Measurements from ENCODE around the gene CDH9. TPM values are rescaled to one million over a fixed set of nuclear protein-coding genes. Genes with fewer than 3 reads are reported as not detected.

CDH9 gene, protein sequence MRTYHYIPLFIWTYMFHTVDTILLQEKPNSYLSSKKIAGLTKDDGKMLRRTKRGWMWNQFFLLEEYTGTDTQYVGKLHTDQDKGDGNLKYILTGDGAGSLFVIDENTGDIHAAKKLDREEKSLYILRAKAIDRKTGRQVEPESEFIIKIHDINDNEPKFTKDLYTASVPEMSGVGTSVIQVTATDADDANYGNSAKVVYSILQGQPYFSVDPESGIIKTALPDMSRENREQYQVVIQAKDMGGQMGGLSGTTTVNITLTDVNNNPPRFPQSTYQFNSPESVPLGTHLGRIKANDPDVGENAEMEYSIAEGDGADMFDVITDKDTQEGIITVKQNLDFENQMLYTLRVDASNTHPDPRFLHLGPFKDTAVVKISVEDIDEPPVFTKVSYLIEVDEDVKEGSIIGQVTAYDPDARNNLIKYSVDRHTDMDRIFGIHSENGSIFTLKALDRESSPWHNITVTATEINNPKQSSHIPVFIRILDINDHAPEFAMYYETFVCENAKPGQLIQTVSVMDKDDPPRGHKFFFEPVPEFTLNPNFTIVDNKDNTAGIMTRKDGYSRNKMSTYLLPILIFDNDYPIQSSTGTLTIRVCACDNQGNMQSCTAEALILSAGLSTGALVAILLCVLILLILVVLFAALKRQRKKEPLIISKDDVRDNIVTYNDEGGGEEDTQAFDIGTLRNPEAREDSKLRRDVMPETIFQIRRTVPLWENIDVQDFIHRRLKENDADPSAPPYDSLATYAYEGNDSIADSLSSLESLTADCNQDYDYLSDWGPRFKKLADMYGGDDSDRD
- total RNA-seq = not detected in 2 replicates

DNA sequence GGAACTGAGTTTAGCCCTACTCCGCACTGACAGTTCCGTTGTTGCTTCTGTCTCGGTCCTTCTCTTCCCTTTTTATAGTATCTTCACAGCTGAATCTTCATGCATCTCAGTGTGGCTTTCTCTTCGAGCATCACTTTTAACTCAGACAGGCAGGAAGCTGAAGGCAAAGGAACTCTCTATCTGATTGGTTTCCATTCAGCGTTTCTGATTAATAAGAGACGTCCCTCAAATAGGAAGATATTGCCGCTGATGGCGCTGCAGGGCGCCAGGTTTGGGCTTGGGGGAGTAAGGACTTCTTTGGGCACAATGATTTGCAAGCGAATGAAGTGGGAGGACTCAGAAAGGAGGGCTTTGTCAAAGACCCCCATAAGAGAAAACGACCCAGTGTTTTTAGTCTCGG, at the start of gene CDH9:
Gene CDH9 (minus strand): TSS at position 111 of the 400 bp plus-strand sequence. CDS start 50,253 bp downstream, outside the sequence.
- intact Hi-C loops (cut with micrococcal nuclease) = no loop called here
- H3K4me1 Mint-ChIP-seq (ENCODE audit: low read depth) = no peaks in the 10 kb centered on the region
- H3K27ac Mint-ChIP-seq = no peak within 1 kb of the TSS
- no peaks in the 10 kb centered on the region for H3K36me3 Mint-ChIP-seq (ENCODE audit: low read depth)
- peaks cover 6% of the 10 kb centered on the region for H3K9me3 Mint-ChIP-seq
- H3K27me3 Mint-ChIP-seq (ENCODE audit: insufficient read depth) = no peaks in the 10 kb centered on the region
- no peak for DNase-seq (ENCODE audit: low spot score)
- no peak within 1 kb of the TSS for H3K4me3 Mint-ChIP-seq

DNA sequence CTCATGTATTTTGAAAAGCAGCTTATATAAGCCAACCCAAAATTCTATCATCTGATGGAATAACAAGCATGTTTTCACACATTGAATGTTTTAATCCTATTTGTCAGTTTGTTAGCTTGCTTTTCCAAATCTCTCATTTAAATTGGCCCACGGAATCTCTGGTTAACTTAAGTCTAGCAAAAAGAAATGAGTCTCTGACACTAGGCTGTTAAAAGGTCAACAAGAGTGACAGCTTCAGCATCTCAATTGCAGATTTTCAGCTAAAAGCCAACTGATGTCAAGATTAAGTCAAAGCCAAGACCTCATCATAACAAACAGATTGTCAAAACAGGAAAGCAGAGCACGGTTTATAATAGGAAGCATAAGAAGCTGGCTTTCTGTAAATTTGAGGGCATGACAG, 49.4 kb upstream of the CDH9 start:
- Mint-ChIP-seq H3K4me1 (ENCODE audit: low read depth) (no peaks in the 10 kb centered on the region), H3K9me3 (peaks cover 6% of the 10 kb centered on the region), H3K27me3 (ENCODE audit: insufficient read depth) (no peaks in the 10 kb centered on the region), H3K36me3 (ENCODE audit: low read depth) (no peaks in the 10 kb centered on the region), H3K27ac (no peak overlapping the region), H3K4me3 (no peak overlapping the region)
- intact Hi-C loops (cut with micrococcal nuclease) = no loop called here
- no peak for DNase-seq (ENCODE audit: low spot score)

DNA sequence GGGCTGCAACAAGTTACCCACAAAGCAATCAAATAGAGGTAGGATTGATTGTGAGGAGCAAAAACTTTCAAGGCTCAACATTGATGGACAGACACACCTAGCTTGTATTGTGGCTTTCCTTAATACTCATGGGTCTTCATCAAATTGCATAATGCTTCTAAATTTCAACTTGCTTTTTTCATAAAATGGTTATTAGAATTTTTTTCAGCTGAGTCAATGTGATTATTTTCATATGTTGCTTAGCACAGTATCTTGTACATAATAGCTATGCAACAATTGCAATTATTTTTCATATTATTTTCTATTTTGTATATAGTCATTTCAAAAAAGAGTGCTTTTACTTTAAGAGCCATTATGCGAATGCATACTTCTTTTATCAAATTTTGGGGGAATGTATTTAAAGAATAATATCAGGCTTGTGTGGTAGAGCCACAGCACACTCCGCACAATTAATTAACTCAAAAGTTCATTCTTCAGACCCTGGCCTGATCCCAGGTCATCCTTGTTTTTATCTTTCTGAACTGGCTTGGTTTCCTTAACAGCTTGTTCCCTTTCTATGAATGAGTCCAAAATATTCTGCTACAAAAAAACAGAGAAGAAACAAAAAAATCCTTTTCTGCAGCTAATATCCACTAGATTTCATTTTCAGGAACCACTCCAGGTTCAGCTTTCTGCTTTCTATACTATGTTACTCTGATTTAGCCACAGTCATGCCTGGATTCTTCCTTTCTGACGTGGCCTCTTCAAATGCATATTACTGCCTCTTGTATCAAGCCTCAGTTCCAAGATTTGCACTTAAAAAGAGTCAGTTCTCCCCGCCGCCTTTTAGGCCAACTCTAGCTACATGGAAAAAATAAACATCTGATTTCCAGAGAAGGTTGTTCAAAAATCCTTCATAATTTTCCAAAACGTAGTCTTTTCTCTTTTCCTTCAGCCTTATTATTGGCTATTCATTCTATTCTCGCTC, 45.3 kb upstream of the CDH9 start:
- intact Hi-C loops (cut with micrococcal nuclease) = no loop called here
- H3K4me3 Mint-ChIP-seq = no peak overlapping the region
- H3K9me3 Mint-ChIP-seq = peaks cover 12% of the 10 kb centered on the region
- H3K36me3 Mint-ChIP-seq (ENCODE audit: low read depth) = no peaks in the 10 kb centered on the region
- no peak for DNase-seq (ENCODE audit: low spot score)
- no peak overlapping the region for H3K27ac Mint-ChIP-seq
- no peaks in the 10 kb centered on the region for H3K4me1 Mint-ChIP-seq (ENCODE audit: low read depth)
- H3K27me3 Mint-ChIP-seq (ENCODE audit: insufficient read depth) = no peaks in the 10 kb centered on the region

DNA sequence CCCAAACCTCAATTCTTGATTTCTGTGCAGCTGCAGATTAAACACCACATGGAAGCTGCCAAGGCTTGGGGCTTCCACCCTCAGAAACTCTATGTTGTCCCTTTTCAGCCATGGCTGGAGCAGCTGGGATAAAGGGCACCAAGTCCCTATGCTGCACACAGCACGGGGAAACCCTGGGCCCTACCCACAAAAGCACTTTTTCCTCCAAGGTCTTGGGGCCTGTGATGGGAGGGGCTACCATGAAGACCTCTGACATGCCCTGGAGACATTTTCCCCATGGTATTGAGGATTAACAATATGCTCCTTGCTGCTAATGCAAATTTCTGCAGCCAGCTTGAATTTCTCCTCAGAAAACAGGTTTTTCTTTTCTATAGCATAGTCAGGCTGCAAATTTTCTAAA, 41.8 kb upstream of the CDH9 start:
- H3K9me3 Mint-ChIP-seq = peaks cover 17% of the 10 kb centered on the region
- intact Hi-C loops (cut with micrococcal nuclease) = no loop called here

DNA sequence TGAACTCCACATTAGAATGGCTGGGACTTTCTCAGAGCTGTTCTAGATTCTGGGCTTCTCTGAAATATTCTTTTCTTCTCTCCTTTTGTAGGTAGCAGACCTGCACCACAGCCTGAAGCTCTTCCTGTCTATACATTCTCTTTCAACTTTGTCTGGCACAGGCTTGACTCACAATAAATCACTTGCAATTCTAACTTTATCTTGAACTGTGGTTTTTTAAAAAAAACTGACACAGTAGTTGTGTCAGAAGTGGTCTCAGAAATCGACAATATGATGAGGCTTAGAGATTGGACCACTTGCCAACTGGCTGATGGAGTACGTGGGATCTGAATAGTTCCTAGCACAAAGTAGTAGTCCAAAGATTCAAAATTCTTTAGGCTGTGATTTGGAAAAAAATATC, 24.1 kb upstream of the CDH9 start:
- Mint-ChIP-seq H3K4me3 (no peak overlapping the region), H3K27ac (no peak overlapping the region), H3K27me3 (ENCODE audit: insufficient read depth) (no peaks in the 10 kb centered on the region), H3K36me3 (ENCODE audit: low read depth) (no peaks in the 10 kb centered on the region), H3K4me1 (ENCODE audit: low read depth) (no peaks in the 10 kb centered on the region), H3K9me3 (peaks cover 23% of the 10 kb centered on the region)
- intact Hi-C loops (cut with micrococcal nuclease) = no loop called here
- DNase-seq (ENCODE audit: low spot score) = no peak

More for the DNA sequence above, 41.8 kb upstream of the CDH9 start:
- Mint-ChIP-seq H3K4me1 (ENCODE audit: low read depth) (no peaks in the 10 kb centered on the region), H3K4me3 (no peak overlapping the region), H3K27me3 (ENCODE audit: insufficient read depth) (no peaks in the 10 kb centered on the region), H3K27ac (no peak overlapping the region), H3K36me3 (ENCODE audit: low read depth) (no peaks in the 10 kb centered on the region)
- DNase-seq (ENCODE audit: low spot score) = no peak

DNA sequence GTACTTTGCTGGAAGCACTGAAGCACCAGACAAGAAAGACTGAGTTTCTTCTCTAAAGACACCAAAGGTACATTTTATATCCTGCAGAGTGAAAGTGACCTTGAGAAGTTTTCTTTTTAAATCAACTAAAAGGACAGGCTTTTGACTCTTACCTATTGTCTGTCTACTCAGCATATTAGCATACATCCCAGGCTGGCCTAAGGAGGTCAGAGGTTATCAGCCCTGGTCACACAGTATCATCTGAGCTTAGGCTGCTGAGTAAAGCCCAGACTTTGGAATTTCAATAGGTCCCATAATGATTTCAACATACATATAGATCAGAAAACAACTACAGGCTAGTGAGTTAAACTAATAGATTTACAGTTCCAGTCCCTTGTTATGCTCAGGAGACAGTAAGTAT, 10.1 kb upstream of the CDH9 start:
- Mint-ChIP-seq H3K4me1 (ENCODE audit: low read depth) (no peaks in the 10 kb centered on the region), H3K27me3 (ENCODE audit: insufficient read depth) (no peaks in the 10 kb centered on the region), H3K4me3 (no peak overlapping the region), H3K36me3 (ENCODE audit: low read depth) (no peaks in the 10 kb centered on the region), H3K9me3 (peaks cover 17% of the 10 kb centered on the region), H3K27ac (no peak overlapping the region)
- intact Hi-C loops (cut with micrococcal nuclease) = no loop called here
- no peak for DNase-seq (ENCODE audit: low spot score)

DNA sequence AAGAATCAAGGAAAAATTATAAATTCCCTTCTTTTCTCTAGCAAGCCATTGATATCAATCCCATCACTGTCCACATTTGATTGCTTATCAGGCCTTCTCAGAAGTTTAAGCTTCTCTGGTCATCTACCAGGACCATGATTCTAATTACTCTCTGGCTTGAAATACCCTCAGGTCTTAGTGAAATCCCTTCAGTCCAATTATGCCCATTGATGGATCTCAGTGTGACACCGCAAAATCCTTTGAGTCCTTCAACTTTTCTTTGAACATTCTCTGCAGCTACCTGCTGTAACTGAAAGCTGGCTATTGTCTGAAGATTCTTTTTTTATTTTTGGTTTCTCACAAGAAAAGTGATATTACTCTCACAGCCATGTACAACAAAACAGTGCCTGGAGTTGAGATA, 3.0 kb upstream of the CDH9 start:
- no peaks in the 10 kb centered on the region for H3K4me1 Mint-ChIP-seq (ENCODE audit: low read depth)

DNA sequence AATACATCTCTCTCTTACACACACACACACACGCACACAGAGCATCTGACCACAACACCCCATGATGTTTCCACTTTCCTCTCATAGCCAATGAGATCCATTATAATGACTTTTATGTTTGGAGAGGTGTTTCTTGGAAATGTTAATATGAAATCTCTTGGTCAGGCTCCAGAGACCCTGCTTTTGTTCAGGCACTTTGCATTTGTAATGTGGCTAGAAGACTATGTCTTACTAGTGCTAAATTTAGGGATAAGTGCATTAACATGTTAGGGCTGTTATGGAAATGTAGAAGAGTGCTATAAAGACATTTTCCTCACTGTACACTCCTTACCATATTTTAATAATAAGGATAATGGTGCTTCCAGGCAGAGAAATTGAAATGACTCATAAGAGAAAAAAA, 3.8 kb downstream of the CDH9 start:
- H3K27ac Mint-ChIP-seq = no peak overlapping the region
- no peaks in the 10 kb centered on the region for H3K4me1 Mint-ChIP-seq (ENCODE audit: low read depth)
- no peak for DNase-seq (ENCODE audit: low spot score)
- peaks cover 6% of the 10 kb centered on the region for H3K9me3 Mint-ChIP-seq
- no peaks in the 10 kb centered on the region for H3K36me3 Mint-ChIP-seq (ENCODE audit: low read depth)
- H3K27me3 Mint-ChIP-seq (ENCODE audit: insufficient read depth) = no peaks in the 10 kb centered on the region
- H3K4me3 Mint-ChIP-seq = no peak overlapping the region
- intact Hi-C loops (cut with micrococcal nuclease) = no loop called here

More for the DNA sequence above, 3.0 kb upstream of the CDH9 start:
- no peaks in the 10 kb centered on the region for H3K27me3 Mint-ChIP-seq (ENCODE audit: insufficient read depth)
- intact Hi-C loops (cut with micrococcal nuclease) = no loop called here
- H3K36me3 Mint-ChIP-seq (ENCODE audit: low read depth) = no peaks in the 10 kb centered on the region
- no peak overlapping the region for H3K4me3 Mint-ChIP-seq
- peaks cover 10% of the 10 kb centered on the region for H3K9me3 Mint-ChIP-seq
- H3K27ac Mint-ChIP-seq = no peak overlapping the region
- no peak for DNase-seq (ENCODE audit: low spot score)

DNA sequence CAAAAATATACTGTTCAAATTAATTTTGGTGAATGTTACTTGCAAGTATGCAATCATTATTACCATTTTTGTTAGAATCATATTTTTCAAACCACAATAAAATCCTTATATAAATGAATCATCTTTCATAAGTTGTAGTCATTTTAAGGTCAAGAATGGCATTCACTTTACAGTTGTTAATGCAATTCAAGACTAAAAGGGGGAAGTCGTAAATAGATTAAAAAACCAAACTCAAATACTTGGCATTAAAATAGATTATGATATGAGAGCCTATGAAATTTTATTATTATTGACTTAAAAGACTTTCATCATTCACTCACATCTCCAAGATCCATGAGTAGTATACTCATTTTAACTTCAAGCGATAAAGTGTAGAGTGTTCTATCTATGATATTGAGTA, 11.6 kb downstream of the CDH9 start:
- Mint-ChIP-seq H3K4me3 (no peak overlapping the region), H3K9me3 (peaks cover 8% of the 10 kb centered on the region), H3K36me3 (ENCODE audit: low read depth) (no peaks in the 10 kb centered on the region), H3K27ac (no peak overlapping the region), H3K4me1 (ENCODE audit: low read depth) (no peaks in the 10 kb centered on the region), H3K27me3 (ENCODE audit: insufficient read depth) (no peaks in the 10 kb centered on the region)
- no peak for DNase-seq (ENCODE audit: low spot score)
- intact Hi-C loops (cut with micrococcal nuclease) = no loop called here

DNA sequence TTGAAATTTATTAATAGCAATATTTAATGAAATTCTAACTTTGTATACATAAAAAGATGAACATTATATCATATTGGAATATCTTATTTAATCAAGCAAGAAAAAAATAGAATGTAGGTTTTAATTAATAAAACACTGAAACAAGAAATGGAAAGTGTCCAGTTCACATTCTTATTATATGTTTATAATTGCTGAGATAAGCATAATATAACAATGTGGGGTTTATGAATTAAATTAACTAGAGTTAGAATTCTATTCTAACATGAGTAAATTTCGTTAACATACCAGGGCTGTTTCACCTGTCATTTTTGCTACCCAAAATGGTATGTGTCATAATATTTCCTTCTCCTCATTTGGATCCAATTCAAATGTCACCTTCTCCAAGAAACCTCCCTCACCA, 12.3 kb downstream of the CDH9 start:
- intact Hi-C loops (cut with micrococcal nuclease) = no loop called here
- Mint-ChIP-seq H3K4me1 (ENCODE audit: low read depth) (no peaks in the 10 kb centered on the region), H3K9me3 (peaks cover 8% of the 10 kb centered on the region), H3K27me3 (ENCODE audit: insufficient read depth) (no peaks in the 10 kb centered on the region), H3K36me3 (ENCODE audit: low read depth) (no peaks in the 10 kb centered on the region), H3K4me3 (no peak overlapping the region), H3K27ac (no peak overlapping the region)
- no peak for DNase-seq (ENCODE audit: low spot score)

DNA sequence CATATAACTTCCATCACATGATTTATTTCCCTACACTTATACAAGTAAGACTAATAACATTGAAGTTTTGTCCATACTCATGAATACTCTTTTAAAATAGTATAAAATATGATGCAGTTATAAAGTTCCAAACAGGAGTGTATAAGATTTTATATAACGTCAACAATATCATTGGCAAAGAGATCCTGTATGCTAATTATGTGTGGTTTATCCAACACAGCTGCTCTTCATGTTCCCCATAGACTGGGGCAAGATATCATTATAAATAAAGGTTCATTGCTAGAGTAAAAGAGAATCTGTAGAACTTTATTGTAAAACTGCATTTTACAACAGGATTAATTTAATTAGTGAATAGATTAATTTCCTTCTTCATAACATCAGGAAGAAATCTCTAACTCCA, 16.9 kb downstream of the CDH9 start:
- Mint-ChIP-seq H3K4me3 (no peak overlapping the region), H3K27ac (no peak overlapping the region), H3K27me3 (ENCODE audit: insufficient read depth) (no peaks in the 10 kb centered on the region), H3K4me1 (ENCODE audit: low read depth) (no peaks in the 10 kb centered on the region), H3K36me3 (ENCODE audit: low read depth) (no peaks in the 10 kb centered on the region), H3K9me3 (peaks cover 8% of the 10 kb centered on the region)
- intact Hi-C loops (cut with micrococcal nuclease) = no loop called here
- no peak for DNase-seq (ENCODE audit: low spot score)

DNA sequence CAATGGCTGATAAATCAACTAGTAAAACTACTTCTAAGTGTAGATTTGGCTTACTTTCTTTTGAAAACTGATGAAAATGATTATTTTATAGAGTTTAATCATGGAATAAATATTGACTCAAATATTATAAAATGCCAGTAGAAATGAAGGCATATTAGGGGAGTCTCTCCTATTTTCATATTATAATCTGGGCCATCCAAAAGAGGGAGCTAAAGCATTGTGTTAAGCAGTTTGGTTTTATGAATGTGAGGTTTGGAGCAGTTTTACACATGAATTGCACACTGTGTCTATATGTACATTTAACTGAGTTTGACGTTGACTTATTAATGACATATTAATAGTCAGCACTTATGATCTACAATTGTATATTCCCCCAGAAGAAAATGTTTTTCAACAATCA, 17.4 kb downstream of the CDH9 start:
- H3K27ac Mint-ChIP-seq = no peak overlapping the region
- no peak for DNase-seq (ENCODE audit: low spot score)
- intact Hi-C loops (cut with micrococcal nuclease) = no loop called here
- H3K36me3 Mint-ChIP-seq (ENCODE audit: low read depth) = no peaks in the 10 kb centered on the region
- H3K9me3 Mint-ChIP-seq = peaks cover 8% of the 10 kb centered on the region
- H3K4me3 Mint-ChIP-seq = no peak overlapping the region
- no peaks in the 10 kb centered on the region for H3K4me1 Mint-ChIP-seq (ENCODE audit: low read depth)
- H3K27me3 Mint-ChIP-seq (ENCODE audit: insufficient read depth) = no peaks in the 10 kb centered on the region
